Activated CD4-positive, CD25-positive, alpha-beta regulatory T cell treated with anti-CD3 and anti-CD28 coated beads, Interleukin-2, amount 50 U/mL, for 72 hours (primary cell): Measurements from ENCODE around the gene MYBPHL.
"Not testable (repeated sequence)": the region's sequence is repeated elsewhere in the genome, so short reads cannot be mapped to it uniquely, and the experiment has no call there.

Experiments
- DNase-seq: peaks from one replicate; pipeline ENCODE4 v3.0.0; 2021

Gene MYBPHL

GRCh38 chr1:109306832-109307273 is at the start of gene MYBPHL:
TSS of gene MYBPHL (minus strand) at chr1:109307011. CDS start at chr1:109306991, 20 bp downstream.
- DNase-seq, result no peak

GRCh38 chr1:109356505-109356904 is 49.7 kb upstream of the MYBPHL start:
- no peak for DNase-seq

- DNase-seq, result no peak
Observed at GRCh38 chr1:109354929-109355328, 48.1 kb upstream of the MYBPHL start.

- no peak for DNase-seq
Observed at GRCh38 chr1:109351457-109351856, 44.6 kb upstream of the MYBPHL start.

GRCh38 chr1:109350655-109351054 is 43.8 kb upstream of the MYBPHL start:
- no peak for DNase-seq

GRCh38 chr1:109350182-109350581 is 43.4 kb upstream of the MYBPHL start:
- no peak for DNase-seq

GRCh38 chr1:109347511-109347910 is 40.7 kb upstream of the MYBPHL start:
- no peak for DNase-seq

- DNase-seq, result no peak
Observed at GRCh38 chr1:109341944-109342930, 35.4 kb upstream of the MYBPHL start.

GRCh38 chr1:109338608-109339007 is 31.8 kb upstream of the MYBPHL start:
- no peak for DNase-seq

GRCh38 chr1:109338091-109338490 is 31.3 kb upstream of the MYBPHL start:
- no peak for DNase-seq

GRCh38 chr1:109335091-109335490 is 28.3 kb upstream of the MYBPHL start:
- no peak for DNase-seq

- no peak for DNase-seq
Observed at GRCh38 chr1:109331113-109331512, 24.3 kb upstream of the MYBPHL start.

- no peak for DNase-seq
Observed at GRCh38 chr1:109327285-109327684, 20.5 kb upstream of the MYBPHL start.

- no peak for DNase-seq
Observed at GRCh38 chr1:109322974-109323373, 16.2 kb upstream of the MYBPHL start.

- DNase-seq, result no peak
Observed at GRCh38 chr1:109319114-109319513, 12.3 kb upstream of the MYBPHL start.

- no peak for DNase-seq
Observed at GRCh38 chr1:109316506-109316905, 9.7 kb upstream of the MYBPHL start.

GRCh38 chr1:109315288-109315687 is 8.5 kb upstream of the MYBPHL start:
- no peak for DNase-seq

- DNase-seq, result no peak
Observed at GRCh38 chr1:109314795-109315194, 8.0 kb upstream of the MYBPHL start.

GRCh38 chr1:109312978-109313775 is 6.4 kb upstream of the MYBPHL start:
- DNase-seq, result no peak

- no peak for DNase-seq
Observed at GRCh38 chr1:109312246-109312645, 5.4 kb upstream of the MYBPHL start.

GRCh38 chr1:109309347-109309746 is 2.5 kb upstream of the MYBPHL start:
- DNase-seq, result no peak

- no peak for DNase-seq
Observed at GRCh38 chr1:109307274-109308021, 637 bp upstream of the MYBPHL start.

- DNase-seq, result not testable (repeated sequence)
Observed at GRCh38 chr1:109305991-109306390, 820 bp downstream of the MYBPHL start.
